Ovary (tissue), 9 donors: Measurements from ENCODE around the gene KLF12. TPM values are rescaled to one million over a fixed set of nuclear protein-coding genes. Genes with fewer than 3 reads are reported as not detected.

ENCODE experiments used
- DNase-seq, 5 donors: peaks; one replicate each; pipeline ENCODE4 v3.0.0-alpha.2; 2019 to 2020
- H3K27ac ChIP-seq, 2 donors: fragments of 200-600 bp; one replicate each; pipeline versions ENCODE4 v1.5.1 to v1.8.0; 2019 to 2022
- H3K27me3 ChIP-seq: fragments of 200-600 bp; one replicate; pipeline ENCODE4 v1.8.0; 2022
- H3K36me3 ChIP-seq: fragments of 200-600 bp; sonication (generic); one replicate; pipeline ENCODE4 v1.5.1; 2019
- H3K4me1 ChIP-seq: one replicate; pipeline ENCODE4 v1.8.1; 2013; ENCODE audit warnings: mild to moderate bottlenecking, moderate library complexity; ENCODE audit not compliant: insufficient read depth
- H3K4me3 ChIP-seq: fragments of 200-600 bp; sonication (generic); one replicate; pipeline ENCODE4 v1.5.1; 2017
- H3K9me3 ChIP-seq, 2 donors: fragments of 200-600 bp in 1 of 2; sonication (generic) in 1 of 2; one replicate each; pipeline versions ENCODE4 v1.5.1 to v1.8.1; 2013 to 2019; ENCODE audit warnings: mild to moderate bottlenecking in 1 of 2, moderate library complexity in 1 of 2
- CTCF ChIP-seq, 3 donors: fragments of 450-650 bp in 2 of 3; fragments of 200-600 bp in 1 of 3; IDR thresholded peaks; one replicate each; pipeline versions ENCODE4 v1.5.1 to v1.8.0; 2016 to 2022; ENCODE audit warnings: antibody characterized with exemption in 3 of 3, mild to moderate bottlenecking in 1 of 3
- EP300 ChIP-seq: sonication (generic); formaldehyde crosslinking; IDR thresholded peaks from one replicate; pipeline ENCODE4 v1.6.1; 2017; ENCODE audit warnings: antibody characterized with exemption
- POLR2A ChIP-seq: fragments of 450-650 bp; IDR thresholded peaks from one replicate; pipeline ENCODE4 v1.6.1; 2017; ENCODE audit warnings: antibody characterized with exemption, mild to moderate bottlenecking, moderate library complexity
- WGBS, 3 donors: extraction: QIAGEN DNeasy Blood & Tissue Kit in 1 of 3; methylation state at CpG; one replicate each; pipeline versions ENCODE4 v1.1.5 to v1.1.7; 2013 to 2017; 5-methylcytosine and 5-hydroxymethylcytosine counted together
- intact Hi-C, 4 donors: fragments of 100-400 bp; cut with DNase I; formaldehyde crosslinking; loops; one replicate each; pipeline versions ENCODE4 v1.11.0 to v1.15.1; 2022 to 2023
- polyA plus RNA-seq, 2 donors: library from polyadenylated mRNA; stranded (reverse); fragments of 200-250 nt in 1 of 2; fragments of 350-450 nt in 1 of 2; fragmentation: Illumina TruSeq in 1 of 2; extraction: RNeasy Lipid Tissue Mini Kit (QIAGEN cat#74804) in 1 of 2; gene quantifications; one replicate each; pipeline ENCODE4 v1.2.3, GENCODE V29; 2013 to 2014
- total RNA-seq, 7 donors: library from RNA; depleted of rRNA in 2 of 7; stranded (reverse); fragments of >200 nt in 2 of 7; fragmentation: NEBNext Ultra II Directional in 3 of 7; extraction: Animal tissue kit (Norgen Biotek cat#: 25700) in 3 of 7; gene quantifications; one replicate each; pipeline versions ENCODE4 v1.1.0 to v1.2.4, GENCODE V29; 2016 to 2023
- donor health status: DM: no; HTN: no; CAD: no; lungs with moderate emphysema.
- donor health status: DM: no; HTN: no; CAD: no.
- donor health status: Bipolar disorder and iron deficiency.
- donor health status: DM: yes; HTN: yes; CAD: no.
- donor health status: DM: no; HTN: no; CAD: no.
- donor health status: DM: yes; HTN: yes; CAD: no.

Gene KLF12
- total and polyA plus RNA-seq, 9 donors = 3.6 to 22.1 (median 15.9) TPM

- Histone ChIP-seq H3K9me3 (no peaks in the 10 kb centered on the region), H3K4me1 (no peaks in the 10 kb centered on the region), H3K27me3 (no peaks in the 10 kb centered on the region), H3K27ac (no peak overlapping the region), H3K4me3 (no peak overlapping the region), H3K36me3 (no peaks in the 10 kb centered on the region)
- DNase-seq = no peak
- no peak for TF ChIP-seq POLR2A
- no peak for TF ChIP-seq CTCF (IDR thresholded peaks at IDR 0.05)
- no peak for TF ChIP-seq EP300
- intact Hi-C loops = no loop called here
- 77 to 92% (median 91%) methylated on average over 3 of the region's 3 CpGs for WGBS, 3 donors
These were observed 29.4 kb downstream of the KLF12 start for GRCh38 chr13:74104661-74105275.

- no peak overlapping the region for H3K27ac ChIP-seq
- 58 to 74% (median 59%) methylated on average over 3 of the region's 3 CpGs for WGBS, 3 donors
- H3K36me3 ChIP-seq = no peaks in the 10 kb centered on the region
- H3K9me3 ChIP-seq = no peaks in the 10 kb centered on the region
- H3K27me3 ChIP-seq = no peaks in the 10 kb centered on the region
- TF ChIP-seq CTCF (IDR thresholded peaks at IDR 0.05) (no peak), POLR2A (no peak), EP300 (no peak)
- no peaks in the 10 kb centered on the region for H3K4me1 ChIP-seq
- DNase-seq = no peak
- intact Hi-C loops = no loop called here
- no peak overlapping the region for H3K4me3 ChIP-seq
These were observed 30.1 kb downstream of the KLF12 start for GRCh38 chr13:74103970-74104555.

GRCh38 chr13:74103196-74103595, 31.0 kb downstream of the KLF12 start:
- DNase-seq = no peak
- H3K9me3 ChIP-seq = no peaks in the 10 kb centered on the region
- no peaks in the 10 kb centered on the region for H3K36me3 ChIP-seq
- intact Hi-C loops = no loop called here
- no peak overlapping the region for H3K27ac ChIP-seq
- 93 to 94% (median 93%) methylated on average over 6 of the region's 6 CpGs for WGBS, 3 donors
- no peaks in the 10 kb centered on the region for H3K4me1 ChIP-seq
- H3K27me3 ChIP-seq = no peaks in the 10 kb centered on the region
- H3K4me3 ChIP-seq = no peak overlapping the region
- no peak for TF ChIP-seq EP300
- TF ChIP-seq POLR2A = no peak
- TF ChIP-seq CTCF (IDR thresholded peaks at IDR 0.05) = no peak

- TF ChIP-seq EP300 (no peak), CTCF (IDR thresholded peaks at IDR 0.05) (no peak), POLR2A (no peak)
- Histone ChIP-seq H3K4me3 (no peak overlapping the region), H3K27ac (no peak overlapping the region), H3K27me3 (no peaks in the 10 kb centered on the region), H3K36me3 (no peaks in the 10 kb centered on the region), H3K4me1 (no peaks in the 10 kb centered on the region), H3K9me3 (no peaks in the 10 kb centered on the region)
- intact Hi-C loops = no loop called here
- DNase-seq = no peak
- 96 to 100% (median 98%) methylated on average over 1 of the region's 1 CpG for WGBS, 3 donors
These were observed 31.5 kb downstream of the KLF12 start for GRCh38 chr13:74102691-74103090.
